HUES48 (cell line): ENCODE results near the gene SYNCRIP.
"Not testable (repeated sequence)": the region's sequence is repeated elsewhere in the genome, so short reads cannot be mapped to it uniquely, and the experiment has no call there.

Source experiments
- H3K27ac ChIP-seq: one replicate; pipeline ENCODE4 v1.7.0; 2013; ENCODE audit warnings: low read depth, low read length, inconsistent platforms
- H3K27me3 ChIP-seq: 2 replicates; pipeline ENCODE4 v1.6.1; 2013; ENCODE audit warnings: mild to moderate bottlenecking, low read length; ENCODE audit not compliant: control insufficient read depth, insufficient read depth
- H3K36me3 ChIP-seq: 2 replicates; pipeline ENCODE4 v1.6.1; 2013; ENCODE audit warnings: low read length; ENCODE audit not compliant: control insufficient read depth, insufficient read depth
- H3K4me1 ChIP-seq: 2 replicates; pipeline ENCODE4 v1.6.1; 2013; ENCODE audit warnings: mild to moderate bottlenecking, low read length; ENCODE audit not compliant: control insufficient read depth, insufficient read depth
- H3K4me3 ChIP-seq: 2 replicates; pipeline ENCODE4 v1.5.1; 2013; ENCODE audit warnings: mild to moderate bottlenecking, low read depth, low read length
- H3K9ac ChIP-seq: 2 replicates; pipeline ENCODE4 v1.6.1; 2013; ENCODE audit warnings: mild to moderate bottlenecking, low read depth, low read length, moderate library complexity
- H3K9me3 ChIP-seq: 2 replicates; pipeline ENCODE4 v1.6.1; 2013; ENCODE audit warnings: low read length; ENCODE audit not compliant: control insufficient read depth, insufficient read depth

The SYNCRIP gene

GRCh38 chr6:85642774-85643536, at the start of gene SYNCRIP:
TSS of gene SYNCRIP (minus strand) at chr6:85642886. CDS start at chr6:85641439, 1,447 bp downstream.
- Histone ChIP-seq H3K27ac (peak within 1 kb of the TSS; percentile 99), H3K27me3 (no peaks in the 10 kb centered on the region), H3K9me3 (no peaks in the 10 kb centered on the region), H3K4me1 (peaks cover 26% of the 10 kb centered on the region), H3K9ac (peak within 1 kb of the TSS; percentile 100), H3K4me3 (peak within 1 kb of the TSS; percentile 99), H3K36me3 (peaks cover 33% of the 10 kb centered on the region)

DNA sequence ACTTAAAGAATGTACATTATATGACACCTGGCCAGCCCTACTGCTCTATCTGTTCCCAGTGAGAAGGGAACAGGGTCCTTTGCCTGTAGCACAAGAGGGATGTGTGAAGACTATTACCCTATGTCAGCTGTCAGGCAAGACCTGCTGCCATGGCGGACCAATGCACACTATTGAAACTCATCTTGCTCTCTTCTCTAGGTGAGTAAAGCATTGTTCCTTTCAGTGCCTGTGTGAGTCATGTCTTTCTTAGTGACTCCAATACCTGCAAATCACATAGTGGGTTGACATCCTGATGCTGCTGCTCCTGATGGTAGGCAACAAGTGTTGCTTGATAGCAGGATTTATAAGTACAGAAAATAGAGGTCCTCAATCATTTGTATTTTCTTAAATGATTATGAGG, 48.8 kb upstream of the SYNCRIP start:
- Histone ChIP-seq H3K9me3 (no peaks in the 10 kb centered on the region), H3K9ac (no peak overlapping the region), H3K27me3 (no peaks in the 10 kb centered on the region), H3K4me1 (no peaks in the 10 kb centered on the region), H3K27ac (no peak overlapping the region), H3K4me3 (no peak overlapping the region), H3K36me3 (no peaks in the 10 kb centered on the region)

DNA sequence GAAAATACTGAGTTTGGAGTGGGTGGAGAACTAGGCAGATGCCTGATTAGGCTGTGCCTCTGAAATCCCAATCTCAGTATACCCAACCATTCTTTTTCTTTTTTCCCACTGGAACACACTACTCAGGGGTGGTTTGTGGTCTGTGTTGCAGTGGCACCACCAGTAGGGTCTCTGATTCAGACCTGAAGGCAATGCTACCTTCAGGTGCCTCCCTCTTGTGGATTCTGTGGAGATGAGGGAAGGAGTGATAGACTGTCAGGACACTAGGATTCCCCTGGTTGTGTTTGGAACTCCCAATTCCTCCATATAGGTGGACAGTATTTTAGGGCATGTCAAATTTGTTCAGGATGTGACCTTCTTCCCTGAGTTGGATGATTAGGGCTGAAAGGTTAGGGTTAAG, 47.4 kb upstream of the SYNCRIP start:
- Histone ChIP-seq H3K4me1 (no peaks in the 10 kb centered on the region), H3K27ac (no peak overlapping the region), H3K27me3 (no peaks in the 10 kb centered on the region), H3K9me3 (no peaks in the 10 kb centered on the region), H3K9ac (no peak overlapping the region), H3K4me3 (no peak overlapping the region), H3K36me3 (no peaks in the 10 kb centered on the region)

- Histone ChIP-seq H3K9me3 (no peaks in the 10 kb centered on the region), H3K4me3 (no peak overlapping the region), H3K27me3 (no peaks in the 10 kb centered on the region), H3K4me1 (no peaks in the 10 kb centered on the region), H3K9ac (no peak overlapping the region), H3K36me3 (no peaks in the 10 kb centered on the region), H3K27ac (no peak overlapping the region)
Measured at GRCh38 chr6:85685713-85686112, 43.0 kb upstream of the SYNCRIP start.

DNA sequence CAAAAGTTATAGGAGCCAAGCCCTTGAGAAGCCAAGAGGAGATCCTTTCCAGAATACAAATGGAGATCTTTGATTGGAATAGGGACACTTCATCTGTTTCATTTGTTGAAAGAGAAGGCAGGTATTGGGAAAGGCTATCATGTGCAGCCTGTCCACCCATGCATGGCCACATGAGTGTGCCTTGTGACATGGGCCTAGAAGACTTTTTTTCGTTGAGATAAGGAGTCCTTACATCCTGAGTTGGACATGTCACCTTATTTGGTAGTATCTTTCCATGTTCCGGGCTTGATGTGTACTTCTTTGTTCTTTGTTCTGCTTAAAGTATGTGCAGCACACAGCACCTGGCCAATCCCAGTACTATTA, 42.1 kb upstream of the SYNCRIP start:
- Histone ChIP-seq H3K27ac (no peak overlapping the region), H3K27me3 (no peaks in the 10 kb centered on the region), H3K36me3 (no peaks in the 10 kb centered on the region), H3K9me3 (no peaks in the 10 kb centered on the region), H3K9ac (no peak overlapping the region), H3K4me1 (no peaks in the 10 kb centered on the region), H3K4me3 (no peak overlapping the region)

GRCh38 chr6:85684133-85684808, 41.6 kb upstream of the SYNCRIP start:
- Histone ChIP-seq H3K27me3 (no peaks in the 10 kb centered on the region), H3K9me3 (no peaks in the 10 kb centered on the region), H3K27ac (no peak overlapping the region), H3K4me1 (no peaks in the 10 kb centered on the region), H3K4me3 (no peak overlapping the region), H3K9ac (no peak overlapping the region), H3K36me3 (no peaks in the 10 kb centered on the region)

GRCh38 chr6:85681899-85682298, 39.2 kb upstream of the SYNCRIP start:
- H3K4me1 ChIP-seq, H3K9me3 ChIP-seq, H3K9ac ChIP-seq, H3K27ac ChIP-seq, H3K27me3 ChIP-seq, H3K4me3 ChIP-seq, H3K36me3 ChIP-seq: not testable (repeated sequence)

DNA sequence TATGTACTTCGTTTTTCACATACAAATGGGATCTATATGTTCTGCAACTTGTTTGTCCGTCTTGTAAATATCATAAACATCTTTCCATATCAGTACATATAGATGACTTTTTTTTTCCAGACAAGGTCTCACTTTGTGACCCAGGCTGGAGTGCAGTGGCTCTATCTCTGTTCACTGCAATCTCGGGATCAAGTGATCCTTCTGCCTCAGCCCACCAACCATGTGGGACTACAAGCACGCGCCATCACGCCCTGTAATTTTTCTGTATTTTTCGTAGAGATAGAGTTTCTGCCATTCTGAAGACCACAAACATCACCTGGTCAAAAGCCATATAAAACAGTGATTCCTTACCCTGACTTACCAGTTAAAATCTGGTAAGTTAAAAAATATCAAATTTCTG, 37.7 kb upstream of the SYNCRIP start:
- Histone ChIP-seq H3K9ac (no peak overlapping the region), H3K9me3 (no peaks in the 10 kb centered on the region), H3K36me3 (peaks cover 25% of the 10 kb centered on the region), H3K4me3 (peak overlapping the region; percentile 71), H3K4me1 (peaks cover 8% of the 10 kb centered on the region), H3K27me3 (no peaks in the 10 kb centered on the region), H3K27ac (no peak overlapping the region)

GRCh38 chr6:85679445-85680123, 36.9 kb upstream of the SYNCRIP start:
- Histone ChIP-seq H3K27me3 (no peaks in the 10 kb centered on the region), H3K4me1 (peaks cover 13% of the 10 kb centered on the region), H3K9ac (peak overlapping the region; percentile 93), H3K9me3 (no peaks in the 10 kb centered on the region), H3K36me3 (peaks cover 33% of the 10 kb centered on the region), H3K27ac (peak overlapping the region; percentile 99), H3K4me3 (peak overlapping the region; percentile 71)

GRCh38 chr6:85678602-85679444, 36.1 kb upstream of the SYNCRIP start:
- peaks cover 41% of the 10 kb centered on the region for H3K36me3 ChIP-seq

More at GRCh38 chr6:85678602-85679444, 36.1 kb upstream of the SYNCRIP start:
- H3K9ac ChIP-seq = peak overlapping the region; percentile 98
- peak overlapping the region; percentile 84 for H3K4me3 ChIP-seq
- H3K4me1 ChIP-seq = peaks cover 13% of the 10 kb centered on the region
- no peaks in the 10 kb centered on the region for H3K9me3 ChIP-seq
- H3K27me3 ChIP-seq = no peaks in the 10 kb centered on the region
- H3K27ac ChIP-seq = peak overlapping the region; percentile 99
